Fibroblast of lung (primary cell): ENCODE measurements around the gene KLF16. TPM values are rescaled to one million over a fixed set of nuclear protein-coding genes. Genes with fewer than 3 reads are reported as not detected.

Experiments
- DNase-seq, 2 donors: peaks; one replicate each; pipeline versions ENCODE4 v3.0.0 to v3.0.0-alpha.2; 2010; ENCODE audit warnings: low read depth in 2 of 2
- H2AFZ ChIP-seq: 2 replicates; pipeline ENCODE4 v1.5.1; 2012; ENCODE audit warnings: low read length, control low read depth, inconsistent platforms
- H3K27ac ChIP-seq: 2 replicates; pipeline ENCODE4 v1.5.1; 2011; ENCODE audit warnings: low read length, control low read depth; ENCODE audit not compliant: insufficient read depth
- H3K27me3 ChIP-seq: 2 replicates; pipeline ENCODE4 v1.5.1; 2011; ENCODE audit warnings: mild to moderate bottlenecking, low read length; ENCODE audit not compliant: control insufficient read depth, insufficient read depth
- H3K36me3 ChIP-seq: 2 replicates; pipeline ENCODE4 v1.5.1; 2011; ENCODE audit warnings: low read length; ENCODE audit not compliant: control insufficient read depth, insufficient read depth
- H3K4me1 ChIP-seq: 2 replicates; pipeline ENCODE4 v1.5.1; 2011; ENCODE audit warnings: low read length; ENCODE audit not compliant: control insufficient read depth, insufficient read depth; ENCODE audit errors: extremely low read depth
- H3K4me2 ChIP-seq: 2 replicates; pipeline ENCODE4 v1.5.1; 2011; ENCODE audit warnings: low read length, control low read depth; ENCODE audit not compliant: insufficient read depth; ENCODE audit errors: extremely low read depth
- H3K4me3 ChIP-seq, 4 experiments: fragments of 200-600 bp in 1 of 4; sonication (generic) in 1 of 4; replicated peaks in 1 of 4; 2 replicates each; pipeline ENCODE4 v1.5.1; 2011 to 2016; ENCODE audit warnings: low read length in 4 of 4, low read depth in 3 of 4, mild to moderate bottlenecking in 3 of 4, control low read depth in 2 of 4, inconsistent platforms in 1 of 4, mixed read lengths in 1 of 4; ENCODE audit not compliant: insufficient read depth in 1 of 4; ENCODE audit errors: control extremely low read depth in 1 of 4
- H3K79me2 ChIP-seq: 2 replicates; pipeline ENCODE4 v1.5.1; 2012; ENCODE audit warnings: mild to moderate bottlenecking, low read length, inconsistent platforms; ENCODE audit not compliant: control insufficient read depth, insufficient read depth
- H3K9ac ChIP-seq: 2 replicates; pipeline ENCODE4 v1.5.1; 2011; ENCODE audit warnings: mild to moderate bottlenecking, low read length, control low read depth; ENCODE audit not compliant: insufficient read depth
- H3K9me3 ChIP-seq: 2 replicates; pipeline ENCODE4 v1.5.1; 2012; ENCODE audit warnings: low read depth, low read length; ENCODE audit not compliant: control insufficient read depth, insufficient read depth
- H4K20me1 ChIP-seq: 2 replicates; pipeline ENCODE4 v1.5.1; 2011; ENCODE audit warnings: low read length; ENCODE audit not compliant: control insufficient read depth, insufficient read depth; ENCODE audit errors: extremely low read depth
- EZH2 ChIP-seq: IDR thresholded peaks from 2 replicates; pipeline ENCODE4 v1.5.1; 2012; ENCODE audit warnings: low read length, control low read depth, mild to moderate bottlenecking; ENCODE audit errors: missing control alignments
- polyA plus RNA-seq, 2 donors: library from polyadenylated mRNA; depleted of rRNA in 1 of 2; stranded (reverse) in 1 of 2; unstranded in 1 of 2; fragments of >200 nt; gene quantifications; 2 replicates each; pipeline ENCODE4 v1.2.1, GENCODE V29; 2011 to 2012; ENCODE audit warnings: missing spikeins in 1 of 2
- total RNA-seq: library from RNA; depleted of rRNA; stranded (reverse); fragments of >200 nt; gene quantifications from 2 replicates; pipeline ENCODE4 v1.2.1, GENCODE V29; 2014
- TF ChIP-seq, protein P1 (sequence below), 2 donors: IDR thresholded peaks in 1 of 2; conservative IDR thresholded peaks in 1 of 2; 1 replicate in 1 of 2; 2 replicates in 1 of 2; pipeline ENCODE4 v1.5.1; 2011 to 2012; ENCODE audit warnings: low read length in 2 of 2, control low read depth in 1 of 2, inconsistent platforms in 1 of 2, low read depth in 1 of 2, mild to moderate bottlenecking in 1 of 2

KLF16 gene
- total and polyA plus RNA-seq, 2 donors (not counting 1 experiment from before 2014, with no cell fraction given): 4.2 to 6.9 TPM

DNA sequence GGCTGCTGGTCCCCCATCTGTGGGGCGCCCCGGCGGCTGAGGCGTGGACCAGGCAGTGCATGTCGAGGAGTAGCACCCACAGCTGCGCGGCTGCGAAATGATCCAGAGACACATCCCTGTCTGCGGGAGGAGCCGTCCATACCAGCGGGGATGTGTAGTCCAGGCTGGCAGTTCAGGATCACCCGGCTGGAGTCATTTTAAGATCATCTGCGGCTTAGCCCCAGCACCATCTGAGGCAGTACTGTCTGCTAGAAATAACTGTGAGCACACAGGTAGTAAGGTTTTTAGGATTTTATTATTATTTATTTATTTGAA is 44.9 kb upstream of the KLF16 start:
- Histone ChIP-seq H3K9me3 (no peaks in the 10 kb centered on the region), H3K27ac (no peak overlapping the region), H3K9ac (no peak overlapping the region), H4K20me1 (no peaks in the 10 kb centered on the region), H3K4me3 (no peak overlapping the region), H3K27me3 (no peaks in the 10 kb centered on the region), H2AFZ (no peak overlapping the region), H3K4me2 (no peak overlapping the region), H3K36me3 (peaks cover 10% of the 10 kb centered on the region), H3K79me2 (peaks cover 54% of the 10 kb centered on the region), H3K4me1 (peaks cover 6% of the 10 kb centered on the region)
- DNase-seq: no peak
- TF ChIP-seq EZH2: no peak
- TF ChIP-seq, protein P1, sequence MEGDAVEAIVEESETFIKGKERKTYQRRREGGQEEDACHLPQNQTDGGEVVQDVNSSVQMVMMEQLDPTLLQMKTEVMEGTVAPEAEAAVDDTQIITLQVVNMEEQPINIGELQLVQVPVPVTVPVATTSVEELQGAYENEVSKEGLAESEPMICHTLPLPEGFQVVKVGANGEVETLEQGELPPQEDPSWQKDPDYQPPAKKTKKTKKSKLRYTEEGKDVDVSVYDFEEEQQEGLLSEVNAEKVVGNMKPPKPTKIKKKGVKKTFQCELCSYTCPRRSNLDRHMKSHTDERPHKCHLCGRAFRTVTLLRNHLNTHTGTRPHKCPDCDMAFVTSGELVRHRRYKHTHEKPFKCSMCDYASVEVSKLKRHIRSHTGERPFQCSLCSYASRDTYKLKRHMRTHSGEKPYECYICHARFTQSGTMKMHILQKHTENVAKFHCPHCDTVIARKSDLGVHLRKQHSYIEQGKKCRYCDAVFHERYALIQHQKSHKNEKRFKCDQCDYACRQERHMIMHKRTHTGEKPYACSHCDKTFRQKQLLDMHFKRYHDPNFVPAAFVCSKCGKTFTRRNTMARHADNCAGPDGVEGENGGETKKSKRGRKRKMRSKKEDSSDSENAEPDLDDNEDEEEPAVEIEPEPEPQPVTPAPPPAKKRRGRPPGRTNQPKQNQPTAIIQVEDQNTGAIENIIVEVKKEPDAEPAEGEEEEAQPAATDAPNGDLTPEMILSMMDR (conservative IDR thresholded peaks at IDR 0.05 in 1 of 2, IDR thresholded peaks at IDR 0.05 in 1 of 2; ENCODE audit: low read depth in 1 of 2, low read length in 2 of 2): no peak

DNA sequence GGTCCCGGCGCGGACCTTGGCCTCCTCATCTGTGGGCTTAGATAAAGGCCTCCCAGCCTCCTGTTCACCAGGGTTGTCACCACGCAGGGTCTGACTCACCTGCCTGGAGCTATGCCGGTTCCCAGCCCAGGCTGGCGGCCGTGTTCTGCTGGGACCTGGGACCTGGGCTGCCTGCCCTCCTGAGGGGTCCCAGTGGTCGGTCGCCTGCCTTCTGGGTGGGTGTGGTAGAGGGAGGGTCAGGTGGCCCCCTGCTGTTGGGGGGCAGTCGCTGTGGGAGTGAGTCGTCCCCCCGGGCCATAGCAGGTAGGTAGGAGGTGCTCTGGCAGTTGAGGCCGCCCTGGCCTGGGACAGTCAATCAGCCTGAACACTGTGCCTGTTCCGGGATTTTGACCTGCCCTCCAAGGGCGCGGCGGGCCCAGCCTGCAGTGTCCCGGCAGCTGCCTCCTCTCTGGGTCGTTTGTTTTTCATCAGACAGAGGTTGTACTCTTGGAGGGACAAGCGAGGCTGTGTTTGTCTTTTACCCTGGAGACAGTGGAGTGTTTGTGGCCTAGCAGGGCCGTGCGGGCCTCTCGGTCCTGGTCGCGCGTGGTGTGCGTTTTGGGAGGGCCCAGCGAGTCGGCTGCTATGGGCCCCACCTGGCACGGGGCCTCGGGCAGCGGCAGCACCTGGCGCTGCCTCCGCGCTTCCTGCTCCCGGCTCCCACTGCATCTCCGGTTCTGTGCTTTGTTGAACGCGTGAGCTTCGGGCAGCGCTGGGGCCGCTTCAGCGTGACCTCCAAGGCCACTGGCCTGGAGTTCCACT is 44.4 kb upstream of the KLF16 start:
- peaks cover 8% of the 10 kb centered on the region for H3K4me1 ChIP-seq
- H3K9ac ChIP-seq: no peak overlapping the region
- H3K9me3 ChIP-seq: no peaks in the 10 kb centered on the region
- no peak overlapping the region for H3K4me3 ChIP-seq
- no peaks in the 10 kb centered on the region for H4K20me1 ChIP-seq
- H3K4me2 ChIP-seq: no peak overlapping the region
- peaks cover 48% of the 10 kb centered on the region for H3K79me2 ChIP-seq
- H2AFZ ChIP-seq: no peak overlapping the region
- no peak overlapping the region for H3K27ac ChIP-seq
- H3K36me3 ChIP-seq: peaks cover 5% of the 10 kb centered on the region
- no peak for DNase-seq
- H3K27me3 ChIP-seq: no peaks in the 10 kb centered on the region
- TF ChIP-seq, protein P1 (conservative IDR thresholded peaks at IDR 0.05 in 1 of 2, IDR thresholded peaks at IDR 0.05 in 1 of 2; ENCODE audit: low read depth in 1 of 2, low read length in 2 of 2): no peak
- no peak for TF ChIP-seq EZH2

DNA sequence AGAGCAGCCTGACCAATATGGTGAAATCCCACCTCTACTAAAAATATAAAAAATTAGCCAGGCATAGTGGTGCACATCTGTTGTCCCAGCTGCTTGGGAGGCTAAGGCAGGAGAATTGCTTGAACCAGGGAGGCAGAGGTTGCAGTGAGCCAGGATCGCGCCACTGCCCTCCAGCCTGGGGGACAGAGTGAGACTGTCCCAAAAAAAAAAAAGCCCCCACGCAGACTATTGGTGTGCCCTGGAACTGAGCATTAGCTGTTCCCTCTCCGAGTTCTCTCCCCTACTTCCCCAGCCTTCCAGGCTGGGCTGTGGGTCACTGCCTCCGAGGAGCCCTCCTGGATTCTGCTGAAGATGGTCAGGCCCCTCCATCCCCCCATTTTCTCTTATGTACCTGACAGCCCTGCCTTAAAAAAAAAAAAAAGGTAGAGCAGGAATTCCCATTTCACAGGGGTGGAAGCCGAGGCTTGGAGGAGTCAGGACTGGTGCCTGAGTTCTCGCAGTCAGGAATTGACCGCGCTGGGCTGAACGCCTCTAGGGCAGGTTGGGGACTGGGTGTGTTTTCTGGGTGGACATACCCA is 43.7 kb upstream of the KLF16 start:
- no peak overlapping the region for H3K4me2 ChIP-seq

More for the DNA sequence above, 43.7 kb upstream of the KLF16 start:
- Histone ChIP-seq H3K9ac (no peak overlapping the region), H4K20me1 (no peaks in the 10 kb centered on the region), H3K27me3 (no peaks in the 10 kb centered on the region), H3K4me1 (peaks cover 8% of the 10 kb centered on the region), H3K4me3 (no peak overlapping the region), H3K36me3 (peaks cover 2% of the 10 kb centered on the region), H3K27ac (no peak overlapping the region), H2AFZ (no peak overlapping the region), H3K9me3 (no peaks in the 10 kb centered on the region), H3K79me2 (peaks cover 44% of the 10 kb centered on the region)
- DNase-seq: no peak
- TF ChIP-seq EZH2: no peak
- TF ChIP-seq, protein P1 (conservative IDR thresholded peaks at IDR 0.05 in 1 of 2, IDR thresholded peaks at IDR 0.05 in 1 of 2; ENCODE audit: low read depth in 1 of 2, low read length in 2 of 2): no peak
